Fibroblast of lung (primary cell): ENCODE results near the gene CAMK1D.
"Not testable (repeated sequence)": the region's sequence is repeated elsewhere in the genome, so short reads cannot be mapped to it uniquely, and the experiment has no call there.

Experiments used
- CTCF ChIP-seq, 2 donors: IDR thresholded peaks in 1 of 2; conservative IDR thresholded peaks in 1 of 2; 1 replicate in 1 of 2; 2 replicates in 1 of 2; pipeline ENCODE4 v1.5.1; 2011 to 2012; ENCODE audit warnings: low read length in 2 of 2, control low read depth in 1 of 2, inconsistent platforms in 1 of 2, low read depth in 1 of 2, mild to moderate bottlenecking in 1 of 2
- EZH2 ChIP-seq: IDR thresholded peaks from 2 replicates; pipeline ENCODE4 v1.5.1; 2012; ENCODE audit warnings: low read length, control low read depth, mild to moderate bottlenecking; ENCODE audit errors: missing control alignments

- TF ChIP-seq CTCF (conservative IDR thresholded peaks at IDR 0.05 in 1 of 2, IDR thresholded peaks at IDR 0.05 in 1 of 2; ENCODE audit: low read depth in 1 of 2, low read length in 2 of 2); EZH2: not testable (repeated sequence)
These were observed 85.3 kb downstream of the CAMK1D start for GRCh38 chr10:12434677-12435076.
